KOPT-K1 (cell line): ENCODE results near the gene SYNJ2.

Experiments
- H3K27ac ChIP-seq: fragments of 200-600 bp; sonication (generic); 2 replicates; pipeline ENCODE4 v1.5.1; 2016; ENCODE audit warnings: antibody characterized with exemption, mild to moderate bottlenecking, low read depth, low read length; ENCODE audit not compliant: poor library complexity, severe bottlenecking
- H3K36me3 ChIP-seq: fragments of 200-600 bp; sonication (generic); 2 replicates; pipeline ENCODE4 v1.5.1; 2017; ENCODE audit warnings: antibody characterized with exemption, mild to moderate bottlenecking, low read length, moderate library complexity; ENCODE audit not compliant: insufficient read depth
- H3K9me3 ChIP-seq: fragments of 200-600 bp; sonication (generic); 2 replicates; pipeline ENCODE4 v1.5.1; 2017; ENCODE audit warnings: antibody characterized with exemption, low read length, mild to moderate bottlenecking; ENCODE audit not compliant: insufficient read depth, poor library complexity, severe bottlenecking

The SYNJ2 gene

DNA sequence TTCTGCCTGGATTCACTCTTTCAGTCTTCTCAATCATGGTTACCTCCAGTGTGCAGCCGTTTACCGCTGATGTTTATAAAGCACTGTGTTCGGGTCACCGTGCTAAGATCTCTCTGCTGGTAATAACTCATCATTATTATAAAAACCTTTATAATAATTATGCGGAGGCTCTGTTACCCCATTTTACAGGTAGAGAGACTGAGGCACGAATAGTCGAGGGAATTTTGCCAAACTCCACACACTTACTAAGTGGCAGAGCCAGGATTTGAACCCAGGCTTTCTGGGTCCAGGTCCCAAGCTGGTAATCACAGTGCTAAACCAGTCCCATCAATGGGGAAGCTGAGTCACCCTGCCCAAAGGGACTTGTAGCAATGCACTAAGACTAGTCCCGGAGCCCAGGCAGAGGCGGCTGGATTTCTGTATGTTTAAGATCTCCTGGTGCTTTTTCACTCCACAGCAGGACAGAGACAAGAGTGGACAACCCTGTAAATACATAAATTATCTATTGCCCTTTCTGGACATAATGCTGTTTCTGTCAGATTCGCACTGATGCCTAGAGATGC is 48.1 kb downstream of the SYNJ2 start:
- no peaks in the 10 kb centered on the region for H3K9me3 ChIP-seq
- peaks cover 29% of the 10 kb centered on the region for H3K36me3 ChIP-seq
- H3K27ac ChIP-seq: no peak overlapping the region

DNA sequence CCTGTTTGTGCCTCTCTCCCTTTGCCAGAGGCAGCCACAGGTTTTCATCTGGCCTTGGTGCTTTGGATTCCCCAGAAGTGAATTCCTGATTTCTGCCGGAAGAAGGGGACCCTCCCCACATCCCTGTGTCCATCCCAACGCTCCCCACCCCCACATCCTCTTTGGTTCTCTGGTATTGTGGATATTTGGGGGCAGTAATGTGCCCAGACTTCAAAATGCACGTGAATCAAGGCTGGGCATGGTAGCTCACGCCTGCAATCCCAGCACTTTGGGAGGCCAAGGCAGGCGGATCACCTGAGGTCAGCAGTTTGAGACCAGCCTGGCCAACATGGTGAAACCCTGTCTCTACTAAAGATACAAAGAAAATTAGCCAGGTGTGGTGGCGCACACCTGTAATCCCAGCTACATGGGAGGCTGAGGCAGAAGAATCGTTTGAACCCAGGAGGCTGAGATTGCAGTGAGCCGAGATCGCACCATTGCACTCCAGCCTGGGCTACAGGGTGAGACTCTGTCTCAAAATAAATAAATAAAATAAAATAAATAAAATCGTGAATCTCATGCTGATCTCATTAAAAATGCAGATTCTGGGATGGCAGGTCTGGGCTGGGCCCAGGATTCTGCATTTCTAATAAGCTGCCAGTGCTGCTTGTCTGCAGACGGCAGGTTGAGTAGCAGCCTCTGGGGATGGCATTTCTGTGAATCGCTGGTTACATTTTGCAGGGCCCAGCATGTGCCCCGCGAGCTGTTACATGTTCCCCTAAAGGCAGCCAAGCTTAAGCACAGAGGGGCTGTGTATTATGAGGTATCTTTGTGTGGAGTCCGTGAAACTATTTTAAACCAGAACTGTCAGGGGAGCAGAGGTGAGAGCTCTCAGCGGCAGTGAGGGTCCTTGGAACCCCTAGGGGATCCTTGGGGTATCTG is 49.0 kb downstream of the SYNJ2 start:
- peak overlapping the region; percentile 42 for H3K27ac ChIP-seq
- H3K9me3 ChIP-seq: no peaks in the 10 kb centered on the region
- H3K36me3 ChIP-seq: peaks cover 29% of the 10 kb centered on the region

DNA sequence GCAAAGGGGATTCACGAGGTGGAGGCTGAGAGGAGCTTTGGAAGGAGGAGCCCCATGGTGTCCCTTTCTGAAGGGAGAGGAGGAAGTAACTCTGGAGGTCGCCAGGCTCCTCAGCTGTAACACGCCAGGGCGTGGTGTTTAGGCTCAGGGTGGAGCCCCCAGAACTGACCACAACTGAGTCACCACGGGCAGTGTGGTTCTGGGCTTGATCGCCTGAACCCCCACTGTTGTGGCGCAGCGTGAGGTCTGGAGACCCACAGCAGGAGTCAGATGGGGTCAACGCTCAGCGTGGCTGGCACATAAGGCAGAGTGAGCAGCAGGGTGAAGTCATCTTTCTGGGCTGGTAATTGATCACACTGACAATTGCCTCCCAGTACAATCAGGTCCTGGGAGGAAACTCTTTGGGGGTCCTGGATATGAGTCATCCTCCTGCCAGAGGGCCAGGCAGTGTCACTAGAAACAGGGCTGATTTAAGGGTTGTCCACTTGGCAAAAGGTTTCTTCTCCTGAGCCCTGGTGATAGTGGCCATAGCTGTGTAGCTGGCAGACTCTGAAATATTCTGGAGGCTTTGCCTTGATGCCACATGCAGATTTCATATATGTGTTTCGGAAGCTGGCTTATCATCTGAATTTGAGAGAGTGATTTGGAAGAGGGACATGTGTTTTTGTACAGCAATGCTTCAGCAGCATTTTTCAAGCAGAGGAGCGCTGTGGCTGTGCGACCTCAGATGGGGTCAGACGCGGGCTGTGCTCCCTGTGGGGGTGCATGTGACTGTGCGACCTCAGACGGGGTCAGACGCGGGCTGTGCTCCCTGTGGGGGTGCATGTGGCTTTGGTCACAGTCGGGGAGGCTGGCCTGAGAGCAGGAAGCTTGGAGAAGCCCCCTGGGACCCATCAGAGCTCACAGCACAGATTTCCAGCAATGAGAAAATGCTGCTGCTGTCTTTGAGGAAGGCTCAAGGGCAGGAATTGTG is 50.0 kb downstream of the SYNJ2 start:
- peaks cover 38% of the 10 kb centered on the region for H3K36me3 ChIP-seq
- no peaks in the 10 kb centered on the region for H3K9me3 ChIP-seq
- peak overlapping the region; percentile 42 for H3K27ac ChIP-seq

DNA sequence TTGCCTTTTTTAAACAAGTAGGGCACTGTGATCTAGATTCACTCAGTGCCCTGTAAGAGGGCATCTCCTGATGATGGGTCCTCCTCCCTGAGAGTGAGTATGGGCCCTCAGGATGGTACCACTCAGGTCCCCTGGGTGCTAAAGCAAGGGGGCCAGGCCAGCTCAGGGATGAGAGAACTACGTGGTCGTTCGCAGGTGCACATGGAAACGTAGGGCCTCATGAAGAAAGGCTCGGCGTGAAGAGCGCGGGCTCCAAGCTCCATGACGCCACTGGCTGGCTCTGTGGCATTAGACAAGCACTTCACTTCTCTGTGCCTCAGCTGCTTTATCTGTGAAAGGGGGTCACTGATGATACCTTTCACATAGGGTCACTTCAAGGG is 50.7 kb downstream of the SYNJ2 start:
- Histone ChIP-seq H3K36me3 (peaks cover 38% of the 10 kb centered on the region), H3K27ac (peak overlapping the region; percentile 42), H3K9me3 (no peaks in the 10 kb centered on the region)

- peaks cover 42% of the 10 kb centered on the region for H3K36me3 ChIP-seq
- no peak overlapping the region for H3K27ac ChIP-seq
- H3K9me3 ChIP-seq: no peaks in the 10 kb centered on the region
Measured at GRCh38 chr6:158033077-158033750, 51.6 kb downstream of the SYNJ2 start.

DNA sequence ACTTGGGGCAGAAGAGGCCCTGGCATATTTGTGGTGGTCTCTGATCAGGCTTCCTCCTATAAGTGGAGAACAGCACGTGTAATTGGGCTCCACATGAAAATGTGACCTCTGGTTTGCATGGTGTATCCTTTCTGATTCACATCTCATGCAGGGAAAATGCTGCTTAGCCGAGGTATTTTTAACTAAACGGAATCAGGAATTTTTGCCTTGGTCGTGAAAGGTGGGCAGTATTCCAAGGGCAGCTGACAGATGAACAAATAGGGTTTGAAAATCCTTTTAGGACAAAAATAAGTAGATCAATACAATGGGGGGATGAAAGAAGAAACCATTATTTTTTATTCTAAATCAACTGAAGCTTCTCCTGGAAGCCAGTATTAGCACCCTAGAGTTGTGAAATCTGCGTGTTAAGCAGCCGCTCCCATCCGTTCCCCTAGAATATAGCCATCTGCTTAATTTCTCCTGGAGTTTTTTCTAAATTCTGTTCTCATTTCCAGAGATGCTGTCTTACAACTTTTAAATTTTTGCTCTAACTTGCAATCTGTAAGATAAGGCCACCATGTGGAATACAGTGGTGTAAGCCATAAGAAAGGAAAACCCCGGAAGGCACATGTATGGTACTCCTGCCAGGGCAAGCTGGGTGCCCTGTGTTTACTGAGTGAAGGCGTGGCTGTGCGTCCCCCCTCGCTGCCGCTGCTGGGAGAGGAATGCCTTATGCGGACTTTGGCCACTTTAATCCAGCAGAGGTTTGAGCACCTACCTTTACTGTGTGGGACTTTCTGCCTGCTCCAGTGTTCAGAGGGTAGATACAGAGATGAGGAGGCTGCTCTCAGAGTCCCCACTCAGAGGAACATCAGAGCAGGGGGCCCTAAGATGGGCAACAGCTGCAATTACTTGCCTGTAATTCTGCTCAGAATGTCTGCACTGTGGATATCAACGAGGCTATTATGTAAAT is 52.4 kb downstream of the SYNJ2 start:
- Histone ChIP-seq H3K9me3 (no peaks in the 10 kb centered on the region), H3K36me3 (peaks cover 42% of the 10 kb centered on the region), H3K27ac (no peak overlapping the region)

DNA sequence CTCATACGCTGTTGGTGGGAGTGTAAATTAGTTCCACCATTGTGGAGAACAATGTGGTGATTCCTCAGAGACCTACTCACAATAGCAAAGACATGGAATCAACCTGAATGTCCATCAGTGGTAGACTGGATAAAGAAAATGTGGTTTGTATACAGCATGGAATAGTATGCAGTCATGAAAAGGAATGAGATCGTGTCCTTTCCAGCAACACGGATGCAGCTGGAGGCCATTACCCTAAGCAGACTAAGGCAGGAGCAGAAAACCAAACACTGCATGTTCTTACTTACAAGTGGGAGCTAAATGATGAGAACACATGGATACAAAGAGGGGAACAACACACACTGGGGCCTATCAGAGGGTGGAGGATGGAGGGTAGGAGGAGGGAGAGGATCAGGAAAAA is 54.6 kb downstream of the SYNJ2 start:
- H3K36me3 ChIP-seq: peaks cover 31% of the 10 kb centered on the region
- no peaks in the 10 kb centered on the region for H3K9me3 ChIP-seq
- H3K27ac ChIP-seq: no peak overlapping the region

DNA sequence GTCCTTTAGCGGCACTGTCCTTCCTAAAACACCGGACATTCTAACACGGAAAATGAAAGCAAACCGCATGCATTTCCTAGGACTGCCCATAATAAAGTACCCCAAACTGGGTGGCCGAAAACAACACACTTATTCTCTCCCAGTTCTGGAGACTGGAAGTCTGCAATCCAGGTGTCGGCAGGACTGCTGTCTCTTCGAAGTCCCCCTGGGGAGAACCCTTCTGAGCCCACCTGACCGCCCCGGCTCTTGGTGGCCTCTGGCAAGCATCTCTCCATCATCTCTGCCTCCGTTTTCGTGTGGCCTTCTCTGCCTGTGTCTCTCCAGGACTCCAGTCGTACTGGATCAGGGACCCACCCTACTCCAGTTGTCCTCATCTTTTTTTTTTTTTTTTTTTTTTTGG is 55.4 kb downstream of the SYNJ2 start:
- Histone ChIP-seq H3K9me3 (no peaks in the 10 kb centered on the region), H3K36me3 (peaks cover 31% of the 10 kb centered on the region), H3K27ac (no peak overlapping the region)

DNA sequence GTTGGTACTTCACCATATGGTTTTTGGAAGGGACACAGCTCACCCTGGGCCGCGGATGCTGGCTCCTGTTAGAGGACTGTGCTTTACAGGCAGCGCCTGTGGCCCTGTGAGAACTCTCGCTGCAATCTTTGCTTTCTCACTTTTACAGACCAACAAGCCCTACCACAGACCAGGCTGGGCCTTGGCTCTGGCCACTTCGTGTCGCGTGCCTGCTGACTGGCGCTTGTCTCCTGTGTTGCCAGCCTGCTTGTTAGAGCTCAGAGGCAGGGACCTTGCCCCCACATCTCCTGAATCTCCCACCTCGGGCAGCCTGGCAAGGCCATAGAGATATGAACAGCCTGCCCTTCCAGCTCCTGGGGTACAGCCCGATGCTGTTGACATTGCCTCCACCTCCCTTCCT is 56.1 kb downstream of the SYNJ2 start:
- Histone ChIP-seq H3K9me3 (no peaks in the 10 kb centered on the region), H3K36me3 (peaks cover 36% of the 10 kb centered on the region), H3K27ac (peak overlapping the region; percentile 42)

GRCh38 chr6:158038291-158039177 is 56.9 kb downstream of the SYNJ2 start:
- H3K9me3 ChIP-seq: no peaks in the 10 kb centered on the region
- peak overlapping the region; percentile 42 for H3K27ac ChIP-seq
- H3K36me3 ChIP-seq: peaks cover 37% of the 10 kb centered on the region

DNA sequence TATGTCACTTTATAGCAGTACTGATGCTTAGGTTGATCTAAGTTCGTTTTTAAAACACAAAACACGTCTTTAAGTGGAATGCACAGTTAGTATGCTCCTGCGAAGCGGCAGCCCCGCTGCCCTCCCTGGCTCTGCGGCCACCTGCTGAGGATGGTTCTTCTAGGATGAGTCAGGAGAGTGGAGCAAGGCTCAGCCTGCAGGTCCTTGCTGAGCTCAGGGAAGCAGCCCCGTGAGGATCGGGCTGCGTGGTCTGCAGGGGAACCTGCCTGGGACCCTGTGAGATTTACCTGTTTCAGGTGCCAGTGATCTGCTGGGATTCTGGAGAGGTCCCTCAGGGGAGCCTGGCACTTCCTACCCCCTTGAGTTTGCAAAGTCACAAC is 57.5 kb downstream of the SYNJ2 start:
- Histone ChIP-seq H3K27ac (peak overlapping the region; percentile 42), H3K36me3 (peaks cover 37% of the 10 kb centered on the region), H3K9me3 (no peaks in the 10 kb centered on the region)

DNA sequence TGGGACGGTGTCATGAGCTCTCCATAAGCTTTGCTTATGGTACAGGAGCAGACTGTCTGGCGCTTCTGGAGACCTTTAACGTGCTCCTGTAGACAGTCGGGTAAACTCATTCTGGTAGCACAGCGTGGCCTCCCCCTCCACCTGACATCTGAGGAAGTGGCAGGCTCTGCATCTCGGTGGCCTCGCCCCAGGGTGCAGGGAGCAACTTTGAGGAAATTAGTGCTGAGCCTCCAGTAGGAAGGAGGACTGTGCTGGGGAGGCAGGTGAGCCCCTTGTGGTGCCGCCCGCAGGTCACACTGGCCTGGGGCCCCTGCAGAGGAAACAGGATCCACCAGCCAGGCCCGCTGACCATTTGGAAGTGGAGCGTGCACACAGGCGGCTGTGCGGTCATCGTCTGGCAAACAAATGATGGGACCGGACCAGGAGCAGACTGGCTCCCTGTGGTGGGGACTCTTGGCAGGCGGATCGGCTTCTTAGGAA is 57.9 kb downstream of the SYNJ2 start:
- Histone ChIP-seq H3K27ac (peak overlapping the region; percentile 42), H3K36me3 (peaks cover 37% of the 10 kb centered on the region), H3K9me3 (no peaks in the 10 kb centered on the region)
